ENCODE data around the gene TMEM178B. TPM values are rescaled to one million over a fixed set of nuclear protein-coding genes. Genes with fewer than 3 reads are reported as not detected.

Gene TMEM178B
- polyA plus RNA-seq, 1 donor (not counting 4 experiments of a cell fraction or from before 2014, with no cell fraction given), result not detected

DNA sequence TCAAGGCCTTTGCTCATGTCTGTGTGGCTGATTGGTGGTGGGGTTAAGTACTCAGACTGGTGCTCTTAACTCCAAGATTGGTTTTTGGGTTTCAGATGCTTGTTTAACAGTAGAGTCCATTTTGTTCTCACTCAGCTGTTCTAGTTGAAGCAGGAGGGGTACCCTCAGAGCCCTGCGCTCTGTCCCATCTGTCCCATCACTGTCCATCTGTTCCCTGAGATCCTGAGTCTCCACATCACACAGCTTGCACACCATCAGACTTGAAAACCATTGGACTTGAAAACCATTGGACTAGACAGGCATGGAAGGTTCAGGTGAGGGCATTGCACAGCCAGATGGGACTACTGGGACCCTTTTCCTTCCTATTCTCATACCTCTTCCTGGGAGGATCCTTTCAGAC, 39.3 kb downstream of the TMEM178B start:
- Histone ChIP-seq H3K4me2 (ENCODE audit: control insufficient read depth, extremely low read depth, insufficient read depth, low read depth, low read length) (no peak overlapping the region), H3K9me3 (ENCODE audit: control insufficient read depth, low read depth, low read length) (no peaks in the 10 kb centered on the region), H4K20me1 (ENCODE audit: control insufficient read depth, extremely low read depth, insufficient read depth, low read length) (no peaks in the 10 kb centered on the region), H3K79me2 (ENCODE audit: control insufficient read depth, insufficient read depth, low read length) (no peaks in the 10 kb centered on the region), H3K4me1 (ENCODE audit: control insufficient read depth, extremely low read depth, insufficient read depth, low read length) (no peaks in the 10 kb centered on the region), H2AFZ (ENCODE audit: control insufficient read depth, low read length) (no peak overlapping the region), H3K9ac (ENCODE audit: control insufficient read depth, extremely low read depth, insufficient read depth, low read length) (no peak overlapping the region), H3K36me3 (ENCODE audit: control insufficient read depth in 2 of 2, extremely low read depth in 1 of 2, insufficient read depth in 2 of 2, low read length in 2 of 2) (no peaks in the 10 kb centered on the region), H3K4me3 (ENCODE audit: control insufficient read depth in 2 of 3, extremely low read depth in 1 of 3, insufficient read depth in 2 of 3, low read depth in 1 of 3, low read length in 3 of 3) (no peak overlapping the region), H3K9me1 (ENCODE audit: control insufficient read depth, extremely low read depth, insufficient read depth, low read length) (no peaks in the 10 kb centered on the region), H3K27me3 (ENCODE audit: control insufficient read depth, extremely low read depth, insufficient read depth, low read length) (no peaks in the 10 kb centered on the region), H3K27ac (ENCODE audit: control insufficient read depth, insufficient read depth, low read length) (no peak overlapping the region)
- TF ChIP-seq, protein P1, sequence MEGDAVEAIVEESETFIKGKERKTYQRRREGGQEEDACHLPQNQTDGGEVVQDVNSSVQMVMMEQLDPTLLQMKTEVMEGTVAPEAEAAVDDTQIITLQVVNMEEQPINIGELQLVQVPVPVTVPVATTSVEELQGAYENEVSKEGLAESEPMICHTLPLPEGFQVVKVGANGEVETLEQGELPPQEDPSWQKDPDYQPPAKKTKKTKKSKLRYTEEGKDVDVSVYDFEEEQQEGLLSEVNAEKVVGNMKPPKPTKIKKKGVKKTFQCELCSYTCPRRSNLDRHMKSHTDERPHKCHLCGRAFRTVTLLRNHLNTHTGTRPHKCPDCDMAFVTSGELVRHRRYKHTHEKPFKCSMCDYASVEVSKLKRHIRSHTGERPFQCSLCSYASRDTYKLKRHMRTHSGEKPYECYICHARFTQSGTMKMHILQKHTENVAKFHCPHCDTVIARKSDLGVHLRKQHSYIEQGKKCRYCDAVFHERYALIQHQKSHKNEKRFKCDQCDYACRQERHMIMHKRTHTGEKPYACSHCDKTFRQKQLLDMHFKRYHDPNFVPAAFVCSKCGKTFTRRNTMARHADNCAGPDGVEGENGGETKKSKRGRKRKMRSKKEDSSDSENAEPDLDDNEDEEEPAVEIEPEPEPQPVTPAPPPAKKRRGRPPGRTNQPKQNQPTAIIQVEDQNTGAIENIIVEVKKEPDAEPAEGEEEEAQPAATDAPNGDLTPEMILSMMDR (optimal IDR thresholded peaks at IDR 0.05 in 1 of 3, IDR thresholded peaks at IDR 0.05 in 1 of 3, conservative IDR thresholded peaks at IDR 0.05 in 1 of 3; ENCODE audit: extremely low read depth in 1 of 3, insufficient read depth in 2 of 3, low read length in 3 of 3), result no peak
- TF ChIP-seq EZH2 (IDR thresholded peaks at IDR 0.05; ENCODE audit: low read length), result no peak
- FAIRE-seq, result no peak
- dilution Hi-C loops (cut with MboI; ENCODE audit: extremely low pct_ligation_motif_present, low sequenced_read_pairs), result no loop called here
- no peak for DNase-seq (ENCODE audit: low read depth, low spot score)

DNA sequence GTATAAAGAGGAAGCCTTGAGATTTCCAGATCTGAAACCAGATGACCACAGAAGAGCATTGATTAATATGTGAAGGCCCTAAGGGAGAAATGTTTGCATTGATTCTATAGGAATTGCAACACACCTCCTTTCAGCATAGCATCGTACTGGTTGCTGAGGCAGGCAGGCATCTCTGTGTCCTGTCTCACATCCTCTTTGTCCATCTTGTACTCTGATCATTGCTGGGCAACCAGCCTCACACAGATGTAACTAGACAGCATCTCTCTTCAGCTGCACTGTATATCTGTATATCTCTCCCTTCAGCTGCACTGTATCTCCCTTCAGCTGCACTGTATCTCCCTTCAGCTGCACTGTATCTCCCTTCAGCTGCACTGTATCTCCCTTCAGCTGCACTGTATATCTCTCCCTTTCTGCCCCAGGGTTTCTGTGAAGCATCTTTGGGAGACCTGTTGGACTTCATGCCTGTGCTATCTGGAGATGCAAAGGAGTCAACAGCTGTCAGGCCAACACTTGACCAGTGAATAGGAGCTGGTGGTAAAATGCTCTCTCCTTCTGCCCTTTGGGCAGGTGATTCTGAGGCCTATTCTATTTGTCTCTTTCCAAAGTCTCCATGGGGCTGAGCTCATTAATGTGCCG, 40.3 kb downstream of the TMEM178B start:
- FAIRE-seq, result no peak

More for the DNA sequence above, 40.3 kb downstream of the TMEM178B start:
- Histone ChIP-seq H2AFZ (ENCODE audit: control insufficient read depth, low read length) (no peak overlapping the region), H3K36me3 (ENCODE audit: control insufficient read depth in 2 of 2, extremely low read depth in 1 of 2, insufficient read depth in 2 of 2, low read length in 2 of 2) (no peaks in the 10 kb centered on the region), H3K4me2 (ENCODE audit: control insufficient read depth, extremely low read depth, insufficient read depth, low read depth, low read length) (no peak overlapping the region), H3K9ac (ENCODE audit: control insufficient read depth, extremely low read depth, insufficient read depth, low read length) (no peak overlapping the region), H3K4me1 (ENCODE audit: control insufficient read depth, extremely low read depth, insufficient read depth, low read length) (no peaks in the 10 kb centered on the region), H4K20me1 (ENCODE audit: control insufficient read depth, extremely low read depth, insufficient read depth, low read length) (no peaks in the 10 kb centered on the region), H3K27ac (ENCODE audit: control insufficient read depth, insufficient read depth, low read length) (no peak overlapping the region), H3K79me2 (ENCODE audit: control insufficient read depth, insufficient read depth, low read length) (no peaks in the 10 kb centered on the region), H3K9me3 (ENCODE audit: control insufficient read depth, low read depth, low read length) (no peaks in the 10 kb centered on the region), H3K27me3 (ENCODE audit: control insufficient read depth, extremely low read depth, insufficient read depth, low read length) (no peaks in the 10 kb centered on the region), H3K4me3 (ENCODE audit: control insufficient read depth in 2 of 3, extremely low read depth in 1 of 3, insufficient read depth in 2 of 3, low read depth in 1 of 3, low read length in 3 of 3) (no peak overlapping the region), H3K9me1 (ENCODE audit: control insufficient read depth, extremely low read depth, insufficient read depth, low read length) (no peaks in the 10 kb centered on the region)
- DNase-seq (ENCODE audit: low read depth, low spot score), result no peak
- dilution Hi-C loops (cut with MboI; ENCODE audit: extremely low pct_ligation_motif_present, low sequenced_read_pairs), result no loop called here
- no peak for TF ChIP-seq EZH2 (IDR thresholded peaks at IDR 0.05; ENCODE audit: low read length)
- TF ChIP-seq, protein P1 (optimal IDR thresholded peaks at IDR 0.05 in 1 of 3, IDR thresholded peaks at IDR 0.05 in 1 of 3, conservative IDR thresholded peaks at IDR 0.05 in 1 of 3; ENCODE audit: extremely low read depth in 1 of 3, insufficient read depth in 2 of 3, low read length in 3 of 3), result no peak
